Activated naive CD4-positive, alpha-beta T cell treated with Interleukin-2 at 50 U/mL for 16 hours (primary cell): Measurements from ENCODE around the gene PTPN7.
A peak's percentile ranks its signal among the peaks of the same experiment; 100 is the strongest.
"Not testable (repeated sequence)": the region's sequence is repeated elsewhere in the genome, so short reads cannot be mapped to it uniquely, and the experiment has no call there.

Experiments used
- DNase-seq: peaks from one replicate; pipeline ENCODE4 v3.0.0-alpha.2; 2020

PTPN7 gene

GRCh38 chr1:202160377-202160940 lies at the start of gene PTPN7:
Gene PTPN7, minus strand, starts transcription at chr1:202160602. Its CDS starts 1,200 bp downstream, at chr1:202159402.
- DNase-seq = peak; percentile 91

- no peak for DNase-seq
Observed at GRCh38 chr1:202208351-202208857, 48.0 kb upstream of the PTPN7 start.

GRCh38 chr1:202207292-202207691 lies 46.9 kb upstream of the PTPN7 start:
- no peak for DNase-seq

GRCh38 chr1:202205523-202206190 lies 45.3 kb upstream of the PTPN7 start:
- DNase-seq = no peak

- DNase-seq = no peak
Observed at GRCh38 chr1:202204065-202204464, 43.7 kb upstream of the PTPN7 start.

GRCh38 chr1:202203238-202204039 lies 43.0 kb upstream of the PTPN7 start:
- no peak for DNase-seq

GRCh38 chr1:202202500-202203168 lies 42.2 kb upstream of the PTPN7 start:
- no peak for DNase-seq

- DNase-seq = no peak
Observed at GRCh38 chr1:202201971-202202370, 41.6 kb upstream of the PTPN7 start.

GRCh38 chr1:202201266-202201665 lies 40.9 kb upstream of the PTPN7 start:
- no peak for DNase-seq

- DNase-seq = no peak
Observed at GRCh38 chr1:202200669-202201068, 40.3 kb upstream of the PTPN7 start.

GRCh38 chr1:202200112-202200548 lies 39.7 kb upstream of the PTPN7 start:
- DNase-seq = no peak

GRCh38 chr1:202199040-202199889 lies 38.9 kb upstream of the PTPN7 start:
- DNase-seq = no peak

GRCh38 chr1:202198366-202198724 lies 37.9 kb upstream of the PTPN7 start:
- DNase-seq = no peak

- no peak for DNase-seq
Observed at GRCh38 chr1:202197653-202198365, 37.4 kb upstream of the PTPN7 start.

GRCh38 chr1:202194328-202194648 lies 33.9 kb upstream of the PTPN7 start:
- DNase-seq = no peak

- DNase-seq = no peak
Observed at GRCh38 chr1:202193614-202194327, 33.4 kb upstream of the PTPN7 start, which contains the start of gene LGR6. Gene LGR6, plus strand, starts transcription at chr1:202193799. Its CDS starts 191 bp downstream, at chr1:202193990.

- DNase-seq = peak; percentile 59
Observed at GRCh38 chr1:202192770-202193613, 32.6 kb upstream of the PTPN7 start.

- not testable (repeated sequence) for DNase-seq
Observed at GRCh38 chr1:202191391-202191790, 31.0 kb upstream of the PTPN7 start.

- no peak for DNase-seq
Observed at GRCh38 chr1:202189918-202190715, 29.7 kb upstream of the PTPN7 start.
